ENCODE data around the gene KCNMA1. TPM values are rescaled to one million over a fixed set of nuclear protein-coding genes. Genes with fewer than 3 reads are reported as not detected.
A peak's percentile ranks its signal among the peaks of the same experiment; 100 is the strongest.

Gene KCNMA1
- total RNA-seq, 3 donors from 2014 or later, result 13.6 to 37.8 (median 15.1) TPM

DNA sequence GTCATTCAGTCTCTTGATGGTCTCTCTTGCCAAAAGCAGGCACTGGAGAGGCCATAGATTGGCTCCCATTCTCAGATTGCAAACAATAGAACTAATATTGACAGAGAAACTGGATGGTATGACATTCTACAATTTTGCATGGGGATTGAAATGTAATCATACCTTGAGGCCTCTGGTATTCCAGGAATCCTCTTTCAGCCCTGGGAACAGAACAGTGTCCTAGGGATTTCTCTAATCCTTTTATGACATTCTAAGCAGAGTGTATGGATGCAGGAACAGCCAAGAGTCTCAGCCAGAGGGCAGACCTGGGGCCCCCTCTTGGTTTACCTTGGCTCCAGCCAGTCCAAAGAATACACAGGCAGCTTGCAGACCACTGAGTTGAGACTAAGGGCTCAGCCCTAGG is 206.4 kb downstream of the KCNMA1 start:
- H3K27ac ChIP-seq, result no peak overlapping the region
- no peaks in the 10 kb centered on the region for H3K36me3 ChIP-seq
- no peak for TF ChIP-seq POLR2A (IDR thresholded peaks at IDR 0.05)
- no peak for TF ChIP-seq POLR2AphosphoS5 (IDR thresholded peaks at IDR 0.05)
- TF ChIP-seq, protein P1, sequence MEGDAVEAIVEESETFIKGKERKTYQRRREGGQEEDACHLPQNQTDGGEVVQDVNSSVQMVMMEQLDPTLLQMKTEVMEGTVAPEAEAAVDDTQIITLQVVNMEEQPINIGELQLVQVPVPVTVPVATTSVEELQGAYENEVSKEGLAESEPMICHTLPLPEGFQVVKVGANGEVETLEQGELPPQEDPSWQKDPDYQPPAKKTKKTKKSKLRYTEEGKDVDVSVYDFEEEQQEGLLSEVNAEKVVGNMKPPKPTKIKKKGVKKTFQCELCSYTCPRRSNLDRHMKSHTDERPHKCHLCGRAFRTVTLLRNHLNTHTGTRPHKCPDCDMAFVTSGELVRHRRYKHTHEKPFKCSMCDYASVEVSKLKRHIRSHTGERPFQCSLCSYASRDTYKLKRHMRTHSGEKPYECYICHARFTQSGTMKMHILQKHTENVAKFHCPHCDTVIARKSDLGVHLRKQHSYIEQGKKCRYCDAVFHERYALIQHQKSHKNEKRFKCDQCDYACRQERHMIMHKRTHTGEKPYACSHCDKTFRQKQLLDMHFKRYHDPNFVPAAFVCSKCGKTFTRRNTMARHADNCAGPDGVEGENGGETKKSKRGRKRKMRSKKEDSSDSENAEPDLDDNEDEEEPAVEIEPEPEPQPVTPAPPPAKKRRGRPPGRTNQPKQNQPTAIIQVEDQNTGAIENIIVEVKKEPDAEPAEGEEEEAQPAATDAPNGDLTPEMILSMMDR (IDR thresholded peaks at IDR 0.05), result no peak
- no peaks in the 10 kb centered on the region for H3K9me3 ChIP-seq
- no peaks in the 10 kb centered on the region for H3K4me1 ChIP-seq
- no peak overlapping the region for H3K4me3 ChIP-seq
- intact Hi-C loops (cut with DNase I; ENCODE audit: low total_unique reads), result no loop called here
- H3K27me3 ChIP-seq, result no peaks in the 10 kb centered on the region
- no peak for DNase-seq (ENCODE audit: low spot score in 2 of 2)

GRCh38 chr10:77430530-77430929 is 207.1 kb downstream of the KCNMA1 start:
- Histone ChIP-seq H3K36me3 (no peaks in the 10 kb centered on the region), H3K27ac (no peak overlapping the region), H3K9me3 (no peaks in the 10 kb centered on the region), H3K27me3 (no peaks in the 10 kb centered on the region), H3K4me1 (no peaks in the 10 kb centered on the region), H3K4me3 (no peak overlapping the region)
- no peak for DNase-seq (ENCODE audit: low spot score in 2 of 2)
- intact Hi-C loops (cut with DNase I; ENCODE audit: low total_unique reads), result no loop called here
- no peak for TF ChIP-seq POLR2AphosphoS5 (IDR thresholded peaks at IDR 0.05)
- TF ChIP-seq, protein P1 (IDR thresholded peaks at IDR 0.05), result no peak
- no peak for TF ChIP-seq POLR2A (IDR thresholded peaks at IDR 0.05)

DNA sequence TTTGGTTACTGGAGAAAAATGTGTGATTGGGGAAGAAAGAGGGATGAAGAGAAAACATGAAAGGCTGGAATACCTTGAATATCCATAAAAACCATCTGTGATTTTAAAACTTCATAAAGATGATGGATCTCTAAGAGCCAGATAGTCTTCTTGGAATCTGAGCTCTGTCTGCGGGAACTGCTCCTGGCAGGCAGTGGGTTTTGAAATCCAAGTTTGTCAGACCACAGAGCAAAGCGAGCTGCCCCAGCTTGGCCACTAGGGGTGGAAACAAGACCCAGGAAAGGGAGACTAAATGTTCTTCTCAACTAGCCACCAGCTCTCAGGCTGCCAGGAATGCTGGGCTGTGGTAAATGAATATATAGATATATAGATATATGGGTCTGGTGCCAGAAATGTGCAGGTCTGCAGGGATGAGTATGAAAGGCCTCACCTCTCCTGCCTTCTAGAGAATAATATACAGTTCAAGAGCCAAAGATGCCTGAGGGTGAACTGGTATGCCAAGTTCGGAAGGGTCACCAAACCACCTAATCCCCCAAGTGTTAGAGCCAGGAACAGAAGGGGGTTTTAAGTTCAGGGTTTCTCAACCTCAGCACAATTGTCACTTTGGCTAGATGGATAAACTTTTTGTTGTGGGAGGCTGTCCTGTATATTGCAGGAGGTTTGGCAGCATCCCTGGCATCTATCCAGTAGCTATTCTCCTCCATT is 208.8 kb downstream of the KCNMA1 start:
- no peak overlapping the region for H3K27ac ChIP-seq
- no peak for DNase-seq (ENCODE audit: low spot score in 2 of 2)

DNA sequence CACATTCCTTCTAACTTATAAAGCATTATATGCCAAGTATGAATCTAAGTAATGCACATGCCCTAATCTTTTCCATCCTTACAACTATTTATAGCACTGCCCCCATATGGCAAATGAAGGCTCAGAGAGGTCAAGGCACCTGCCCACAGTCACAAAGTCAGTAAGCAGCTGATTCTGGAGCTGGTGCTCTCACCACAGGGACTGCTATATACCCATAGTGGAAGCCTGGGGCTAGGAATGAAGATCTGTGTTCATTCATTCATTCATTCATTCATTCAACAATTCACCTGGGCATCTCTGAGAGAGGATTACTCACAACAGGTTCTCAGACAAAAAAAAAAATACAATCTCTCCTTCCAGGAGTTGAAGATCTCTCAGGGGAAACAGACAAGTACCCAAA is 213.4 kb downstream of the KCNMA1 start:
- H3K4me1 ChIP-seq, result no peaks in the 10 kb centered on the region
- DNase-seq (ENCODE audit: low spot score in 2 of 2), result no peak
- H3K27ac ChIP-seq, result no peak overlapping the region
- no peak overlapping the region for H3K4me3 ChIP-seq
- no peaks in the 10 kb centered on the region for H3K27me3 ChIP-seq
- intact Hi-C loops (cut with DNase I; ENCODE audit: low total_unique reads), result no loop called here
- H3K9me3 ChIP-seq, result no peaks in the 10 kb centered on the region
- H3K36me3 ChIP-seq, result no peaks in the 10 kb centered on the region
- TF ChIP-seq POLR2A (IDR thresholded peaks at IDR 0.05), result no peak
- TF ChIP-seq, protein P1 (IDR thresholded peaks at IDR 0.05), result no peak
- no peak for TF ChIP-seq POLR2AphosphoS5 (IDR thresholded peaks at IDR 0.05)

More for the DNA sequence above, 208.8 kb downstream of the KCNMA1 start:
- TF ChIP-seq, protein P1 (IDR thresholded peaks at IDR 0.05), result peak in 2 of 3 donors; percentile 23 to 26
- TF ChIP-seq POLR2A (IDR thresholded peaks at IDR 0.05) (no peak), POLR2AphosphoS5 (IDR thresholded peaks at IDR 0.05) (no peak)
- Histone ChIP-seq H3K4me1 (no peaks in the 10 kb centered on the region), H3K9me3 (no peaks in the 10 kb centered on the region), H3K27me3 (no peaks in the 10 kb centered on the region), H3K4me3 (no peak overlapping the region), H3K36me3 (no peaks in the 10 kb centered on the region)
- intact Hi-C loops (cut with DNase I; ENCODE audit: low total_unique reads), result no loop called here

GRCh38 chr10:77422491-77423338 is 214.9 kb downstream of the KCNMA1 start:
- H3K4me1 ChIP-seq, result no peaks in the 10 kb centered on the region
- H3K4me3 ChIP-seq, result no peak overlapping the region
- H3K27me3 ChIP-seq, result no peaks in the 10 kb centered on the region
- TF ChIP-seq POLR2AphosphoS5 (IDR thresholded peaks at IDR 0.05) (no peak), POLR2A (IDR thresholded peaks at IDR 0.05) (no peak)
- TF ChIP-seq, protein P1 (IDR thresholded peaks at IDR 0.05), result no peak
- no peak overlapping the region for H3K27ac ChIP-seq
- no peak for DNase-seq (ENCODE audit: low spot score in 2 of 2)
- intact Hi-C loops (cut with DNase I; ENCODE audit: low total_unique reads), result no loop called here
- no peaks in the 10 kb centered on the region for H3K9me3 ChIP-seq
- no peaks in the 10 kb centered on the region for H3K36me3 ChIP-seq
